GM19324 (cell line): ENCODE measurements around the gene CCDC201.

Source experiments
- ATAC-seq: cut with Tn5 transposase; IDR thresholded peaks from one replicate; pipeline ENCODE4 v1.9.1; 2021; ENCODE audit warnings: mild to moderate bottlenecking, moderate library complexity; ENCODE audit not compliant: unreplicated experiment, low FRiP score

Gene CCDC201

GRCh38 chr7:45873035-45873354, at the start of gene CCDC201:
TSS of gene CCDC201 (minus strand) at chr7:45873082. CDS start at chr7:45873007, 75 bp downstream.
- no peak for ATAC-seq

GRCh38 chr7:45921699-45922519, 49.0 kb upstream of the CCDC201 start:
- no peak for ATAC-seq

- ATAC-seq, result no peak
These were observed 48.5 kb upstream of the CCDC201 start for GRCh38 chr7:45921381-45921698.

GRCh38 chr7:45920502-45921380, 47.9 kb upstream of the CCDC201 start, which contains the start of gene IGFBP3:
TSS of gene IGFBP3 (minus strand) at chr7:45921272. CDS start at chr7:45921140, 132 bp downstream.
- no peak for ATAC-seq

- ATAC-seq, result no peak
These were observed 47.1 kb upstream of the CCDC201 start for GRCh38 chr7:45919993-45920459.

- ATAC-seq, result no peak
These were observed 46.4 kb upstream of the CCDC201 start for GRCh38 chr7:45919231-45919784.

- no peak for ATAC-seq
These were observed 45.7 kb upstream of the CCDC201 start for GRCh38 chr7:45918556-45918955.

GRCh38 chr7:45917658-45918057, 44.8 kb upstream of the CCDC201 start:
- ATAC-seq, result peak; percentile 53

GRCh38 chr7:45917064-45917463, 44.2 kb upstream of the CCDC201 start:
- no peak for ATAC-seq

GRCh38 chr7:45915606-45916005, 42.7 kb upstream of the CCDC201 start:
- no peak for ATAC-seq

GRCh38 chr7:45914911-45915310, 42.0 kb upstream of the CCDC201 start:
- no peak for ATAC-seq

GRCh38 chr7:45912972-45913371, 40.1 kb upstream of the CCDC201 start:
- ATAC-seq, result no peak

- ATAC-seq, result no peak
These were observed 38.4 kb upstream of the CCDC201 start for GRCh38 chr7:45911311-45911710.

GRCh38 chr7:45910855-45911254, 38.0 kb upstream of the CCDC201 start:
- ATAC-seq, result no peak

- no peak for ATAC-seq
These were observed 36.7 kb upstream of the CCDC201 start for GRCh38 chr7:45909561-45909960.

GRCh38 chr7:45902820-45903219, 29.9 kb upstream of the CCDC201 start:
- ATAC-seq, result no peak

- no peak for ATAC-seq
These were observed 28.7 kb upstream of the CCDC201 start for GRCh38 chr7:45901566-45901965.

GRCh38 chr7:45898222-45898621, 25.3 kb upstream of the CCDC201 start:
- ATAC-seq, result no peak

- ATAC-seq, result no peak
These were observed 24.3 kb upstream of the CCDC201 start for GRCh38 chr7:45897042-45897690.

- ATAC-seq, result no peak
These were observed 21.8 kb upstream of the CCDC201 start for GRCh38 chr7:45894665-45895062.
